H9 (cell line): ENCODE results near the gene KMT2C. TPM values are rescaled to one million over a fixed set of nuclear protein-coding genes. Genes with fewer than 3 reads are reported as not detected.

Experiments
- DNase-seq: peaks from one replicate; pipeline ENCODE4 v3.0.0-alpha.2; 2017
- H2AFZ ChIP-seq: one replicate; pipeline ENCODE4 v1.6.1; 2013; ENCODE audit warnings: mild to moderate bottlenecking, low read length, control low read depth, moderate library complexity
- H2AK5ac ChIP-seq: 2 replicates; pipeline ENCODE4 v1.6.1; 2013; ENCODE audit warnings: low read length, control low read depth, mixed read lengths; ENCODE audit not compliant: insufficient read length
- H2BK120ac ChIP-seq: one replicate; pipeline ENCODE4 v1.6.1; 2013; ENCODE audit warnings: low read depth, mild to moderate bottlenecking, low read length, control low read depth, inconsistent platforms; ENCODE audit not compliant: poor library complexity, severe bottlenecking
- H2BK12ac ChIP-seq: 2 replicates; pipeline ENCODE4 v1.6.1; 2013; ENCODE audit warnings: low read length, control low read depth, mixed read lengths, low read depth; ENCODE audit not compliant: insufficient read length
- H2BK15ac ChIP-seq: 2 replicates; pipeline ENCODE4 v1.6.1; 2013; ENCODE audit warnings: low read depth, low read length, control low read depth
- H2BK20ac ChIP-seq: one replicate; pipeline ENCODE4 v1.6.1; 2013; ENCODE audit warnings: low read depth, mild to moderate bottlenecking, low read length, control low read depth, inconsistent platforms; ENCODE audit not compliant: poor library complexity, severe bottlenecking
- H2BK5ac ChIP-seq: 2 replicates; pipeline ENCODE4 v1.6.1; 2013; ENCODE audit warnings: low read length, control low read depth, mixed read lengths; ENCODE audit not compliant: insufficient read length
- H3K14ac ChIP-seq: 2 replicates; pipeline ENCODE4 v1.6.1; 2013; ENCODE audit warnings: low read length, control low read depth; ENCODE audit not compliant: insufficient read depth
- H3K18ac ChIP-seq: 2 replicates; pipeline ENCODE4 v1.6.1; 2013; ENCODE audit warnings: low read depth, mild to moderate bottlenecking, mixed read lengths, low read length, control low read depth; ENCODE audit not compliant: insufficient read length
- H3K23ac ChIP-seq: 2 replicates; pipeline ENCODE4 v1.6.1; 2013; ENCODE audit warnings: low read length, control low read depth, mixed read lengths, low read depth; ENCODE audit not compliant: insufficient read length
- H3K23me2 ChIP-seq: 2 replicates; pipeline ENCODE4 v1.6.1; 2013; ENCODE audit warnings: low read depth, mild to moderate bottlenecking, mixed read lengths, low read length, control low read depth; ENCODE audit not compliant: insufficient read length, poor library complexity, severe bottlenecking
- H3K27ac ChIP-seq: 2 replicates; pipeline ENCODE4 v1.5.1; 2013; ENCODE audit warnings: low read length, control low read depth, mixed read lengths, low read depth; ENCODE audit not compliant: insufficient read length
- H3K27me3 ChIP-seq: 2 replicates; pipeline ENCODE4 v1.6.1; 2013; ENCODE audit warnings: low read length, control low read depth, inconsistent platforms; ENCODE audit not compliant: insufficient read depth
- H3K4ac ChIP-seq: 2 replicates; pipeline ENCODE4 v1.6.1; 2013; ENCODE audit warnings: low read depth, mild to moderate bottlenecking, control low read depth, inconsistent platforms, low read length, moderate library complexity
- H3K4me1 ChIP-seq: 2 replicates; pipeline ENCODE4 v1.6.1; 2013; ENCODE audit warnings: low read length, control low read depth, inconsistent platforms; ENCODE audit not compliant: insufficient read depth
- H3K4me2 ChIP-seq: 2 replicates; pipeline ENCODE4 v1.6.1; 2013; ENCODE audit warnings: low read length, control low read depth, mixed read lengths; ENCODE audit not compliant: insufficient read length, insufficient read depth
- H3K56ac ChIP-seq: 2 replicates; pipeline ENCODE4 v1.6.1; 2013; ENCODE audit warnings: low read depth, mild to moderate bottlenecking, mixed read lengths, low read length, control low read depth; ENCODE audit not compliant: insufficient read length
- H3K79me1 ChIP-seq: 2 replicates; pipeline ENCODE4 v1.6.1; 2013; ENCODE audit warnings: low read depth, mild to moderate bottlenecking, moderate library complexity, low read length, control low read depth, inconsistent platforms; ENCODE audit not compliant: insufficient read depth, poor library complexity, severe bottlenecking
- H3K79me2 ChIP-seq: 2 replicates; pipeline ENCODE4 v1.6.1; 2013; ENCODE audit warnings: low read length, control low read depth, inconsistent platforms; ENCODE audit not compliant: insufficient read depth
- H3K9ac ChIP-seq: 2 replicates; pipeline ENCODE4 v1.6.1; 2013; ENCODE audit warnings: low read length, control low read depth, mixed read lengths; ENCODE audit not compliant: insufficient read length; ENCODE audit errors: extremely low read depth
- H3K9me3 ChIP-seq: one replicate; pipeline ENCODE4 v1.6.1; 2013; ENCODE audit warnings: low read depth, low read length, inconsistent platforms; ENCODE audit not compliant: control insufficient read depth
- H3T11ph ChIP-seq: one replicate; pipeline ENCODE4 v1.6.1; 2013; ENCODE audit warnings: mild to moderate bottlenecking, low read length, control low read depth, inconsistent platforms
- H4K20me1 ChIP-seq: one replicate; pipeline ENCODE4 v1.6.1; 2013; ENCODE audit not compliant: control insufficient read depth, insufficient read length, insufficient read depth
- H4K5ac ChIP-seq: 2 replicates; pipeline ENCODE4 v1.6.1; 2013; ENCODE audit warnings: low read depth, mild to moderate bottlenecking, mixed read lengths, low read length, control low read depth; ENCODE audit not compliant: insufficient read length
- H4K8ac ChIP-seq: replicated peaks from 2 replicates; pipeline ENCODE4 v1.6.1; 2013; ENCODE audit warnings: low read length, control low read depth, mixed read lengths, low read depth; ENCODE audit not compliant: insufficient read length
- H4K91ac ChIP-seq: 2 replicates; pipeline ENCODE4 v1.6.1; 2013; ENCODE audit warnings: low read depth, mild to moderate bottlenecking, moderate library complexity, mixed read lengths, low read length, control low read depth; ENCODE audit not compliant: insufficient read length
- H3K27ac Mint-ChIP-seq, 3 experiments: 2 replicates in 2 of 3; 3 replicates in 1 of 3; pipeline ENCODE4 v1.8.0; 2020 to 2021; ENCODE audit warnings: mixed read lengths in 3 of 3, mild to moderate bottlenecking in 1 of 3, moderate library complexity in 1 of 3
- H3K27me3 Mint-ChIP-seq: 2 replicates; pipeline ENCODE4 v1.8.0; 2021; ENCODE audit warnings: low read depth, mild to moderate bottlenecking, moderate library complexity, mixed read lengths
- H3K36me3 Mint-ChIP-seq, 3 experiments: 2 replicates in 2 of 3; 3 replicates in 1 of 3; pipeline ENCODE4 v1.8.0; 2020 to 2021; ENCODE audit warnings: low read depth in 3 of 3, mixed read lengths in 3 of 3; ENCODE audit not compliant: insufficient read depth in 1 of 3
- H3K4me1 Mint-ChIP-seq, 2 experiments: 2 replicates each; pipeline ENCODE4 v1.8.0; 2020; ENCODE audit warnings: mixed read lengths in 2 of 2
- H3K4me3 Mint-ChIP-seq, 2 experiments: 2 replicates in 1 of 2; 3 replicates in 1 of 2; pipeline ENCODE4 v1.8.0; 2020 to 2021; ENCODE audit warnings: mild to moderate bottlenecking in 2 of 2, mixed read lengths in 2 of 2, moderate library complexity in 1 of 2
- H3K9me3 Mint-ChIP-seq, 2 experiments: 2 replicates in 1 of 2; 3 replicates in 1 of 2; pipeline ENCODE4 v1.8.0; 2020; ENCODE audit warnings: mild to moderate bottlenecking in 2 of 2, mixed read lengths in 2 of 2, moderate library complexity in 1 of 2
- WGBS: extraction: QIAGEN DNeasy Blood & Tissue Kit; methylation state at CpG from one replicate; pipeline ENCODE4 v1.1.7; 2013; ENCODE audit warnings: missing lambda C conversion rate, low lambda C conversion rate, mixed read lengths; ENCODE audit not compliant: insufficient read length; ENCODE audit errors: extremely low coverage; 5-methylcytosine and 5-hydroxymethylcytosine counted together
- total RNA-seq: library from RNA; stranded (reverse); gene quantifications from 2 replicates; pipeline ENCODE4 v1.2.1, GENCODE V29; 2021
- TF ChIP-seq, protein P1 (sequence below): fragments of 200-600 bp; sonication (generic); conservative IDR thresholded peaks from 3 replicates; pipeline ENCODE4 v1.8.0; 2021; ENCODE audit warnings: antibody characterized with exemption, mild to moderate bottlenecking

The KMT2C gene
- total RNA-seq, 1 experiment from 2014 or later: 32.2 TPM

GRCh38 chr7:152366662-152367061, 69.1 kb downstream of the KMT2C start:
- Histone ChIP-seq H2BK20ac (no peak overlapping the region), H3K23me2 (no peaks in the 10 kb centered on the region), H3T11ph (no peak overlapping the region), H3K27ac (no peak overlapping the region), H3K79me2 (peaks cover 5% of the 10 kb centered on the region; the same call in 1 of the 2 replicates), H3K23ac (no peak overlapping the region), H3K9ac (no peak overlapping the region), H4K5ac (no peak overlapping the region), H2BK120ac (no peak overlapping the region), H3K56ac (no peak overlapping the region), H3K27me3 (no peaks in the 10 kb centered on the region), H3K9me3 (no peaks in the 10 kb centered on the region), H4K20me1 (no peaks in the 10 kb centered on the region), H3K79me1 (no peaks in the 10 kb centered on the region), H2BK5ac (no peak overlapping the region), H3K4ac (no peak overlapping the region), H3K4me2 (no peak overlapping the region), H3K18ac (no peak overlapping the region), H2AFZ (no peak overlapping the region), H4K8ac (no peak overlapping the region), H3K14ac (no peak overlapping the region), H2BK12ac (no peak overlapping the region), H3K4me1 (no peaks in the 10 kb centered on the region; the same call in 1 of the 2 replicates), H4K91ac (no peak overlapping the region), H2AK5ac (no peak overlapping the region), H2BK15ac (no peak overlapping the region)
- peaks cover 44 to 52% of the 10 kb centered on the region in 2 experiments for H3K4me1 Mint-ChIP-seq
- TF ChIP-seq, protein P1, sequence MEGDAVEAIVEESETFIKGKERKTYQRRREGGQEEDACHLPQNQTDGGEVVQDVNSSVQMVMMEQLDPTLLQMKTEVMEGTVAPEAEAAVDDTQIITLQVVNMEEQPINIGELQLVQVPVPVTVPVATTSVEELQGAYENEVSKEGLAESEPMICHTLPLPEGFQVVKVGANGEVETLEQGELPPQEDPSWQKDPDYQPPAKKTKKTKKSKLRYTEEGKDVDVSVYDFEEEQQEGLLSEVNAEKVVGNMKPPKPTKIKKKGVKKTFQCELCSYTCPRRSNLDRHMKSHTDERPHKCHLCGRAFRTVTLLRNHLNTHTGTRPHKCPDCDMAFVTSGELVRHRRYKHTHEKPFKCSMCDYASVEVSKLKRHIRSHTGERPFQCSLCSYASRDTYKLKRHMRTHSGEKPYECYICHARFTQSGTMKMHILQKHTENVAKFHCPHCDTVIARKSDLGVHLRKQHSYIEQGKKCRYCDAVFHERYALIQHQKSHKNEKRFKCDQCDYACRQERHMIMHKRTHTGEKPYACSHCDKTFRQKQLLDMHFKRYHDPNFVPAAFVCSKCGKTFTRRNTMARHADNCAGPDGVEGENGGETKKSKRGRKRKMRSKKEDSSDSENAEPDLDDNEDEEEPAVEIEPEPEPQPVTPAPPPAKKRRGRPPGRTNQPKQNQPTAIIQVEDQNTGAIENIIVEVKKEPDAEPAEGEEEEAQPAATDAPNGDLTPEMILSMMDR: no peak
- H3K9me3 Mint-ChIP-seq: no peaks in the 10 kb centered on the region
- no peak for DNase-seq
- H3K4me3 Mint-ChIP-seq: no peak overlapping the region
- peak overlapping the region in 2 of 3 experiments; percentile 41 to 53; a peak in 1 of 7 replicates for H3K27ac Mint-ChIP-seq
- H3K36me3 Mint-ChIP-seq: peaks cover 2 to 4% (median 2%) of the 10 kb centered on the region in 3 experiments; a peak in 3 of 7 replicates
- H3K27me3 Mint-ChIP-seq: no peaks in the 10 kb centered on the region
- no CpG with 5 or more reads among the region's 32 CpGs for WGBS
